Measurements from ENCODE around the gene ATRN.
"Not testable (repeated sequence)": the region's sequence is repeated elsewhere in the genome, so short reads cannot be mapped to it uniquely, and the experiment has no call there.

Gene ATRN

GRCh38 chr20:3613821-3614440, 143.1 kb downstream of the ATRN start:
- Histone ChIP-seq H3K9ac (ENCODE audit: low read depth in 1 of 2, low read length in 2 of 2) (no peak overlapping the region), H3K27me3 (ENCODE audit: control insufficient read depth in 2 of 2, insufficient read depth in 2 of 2, low read length in 2 of 2) (no peaks in the 10 kb centered on the region), H3K4me1 (ENCODE audit: control insufficient read depth in 2 of 2, insufficient read depth in 2 of 2, low read length in 2 of 2) (no peaks in the 10 kb centered on the region), H3K9me3 (ENCODE audit: control insufficient read depth in 2 of 2, low read length in 2 of 2) (no peaks in the 10 kb centered on the region), H3K27ac (ENCODE audit: low read depth in 2 of 2, low read length in 2 of 2) (no peak overlapping the region), H3K4me3 (ENCODE audit: low read length in 2 of 2) (no peak overlapping the region), H3K36me3 (ENCODE audit: control insufficient read depth in 2 of 2, insufficient read depth in 2 of 2, low read length in 2 of 2) (no peaks in the 10 kb centered on the region)

- Histone ChIP-seq H3K4me3 (ENCODE audit: low read length in 2 of 2) (no peak overlapping the region), H3K9ac (ENCODE audit: low read depth in 1 of 2, low read length in 2 of 2) (no peak overlapping the region), H3K27me3 (ENCODE audit: control insufficient read depth in 2 of 2, insufficient read depth in 2 of 2, low read length in 2 of 2) (no peaks in the 10 kb centered on the region), H3K9me3 (ENCODE audit: control insufficient read depth in 2 of 2, low read length in 2 of 2) (no peaks in the 10 kb centered on the region), H3K4me1 (ENCODE audit: control insufficient read depth in 2 of 2, insufficient read depth in 2 of 2, low read length in 2 of 2) (no peaks in the 10 kb centered on the region), H3K36me3 (ENCODE audit: control insufficient read depth in 2 of 2, insufficient read depth in 2 of 2, low read length in 2 of 2) (no peaks in the 10 kb centered on the region), H3K27ac (ENCODE audit: low read depth in 2 of 2, low read length in 2 of 2) (no peak overlapping the region)
Measured at GRCh38 chr20:3614466-3614865, 143.6 kb downstream of the ATRN start.

- H3K9me3 ChIP-seq (ENCODE audit: control insufficient read depth in 2 of 2, low read length in 2 of 2); H3K27ac ChIP-seq (ENCODE audit: low read depth in 2 of 2, low read length in 2 of 2); H3K9ac ChIP-seq (ENCODE audit: low read depth in 1 of 2, low read length in 2 of 2); H3K4me3 ChIP-seq (ENCODE audit: low read length in 2 of 2); H3K36me3 ChIP-seq (ENCODE audit: control insufficient read depth in 2 of 2, insufficient read depth in 2 of 2, low read length in 2 of 2); H3K27me3 ChIP-seq (ENCODE audit: control insufficient read depth in 2 of 2, insufficient read depth in 2 of 2, low read length in 2 of 2); H3K4me1 ChIP-seq (ENCODE audit: control insufficient read depth in 2 of 2, insufficient read depth in 2 of 2, low read length in 2 of 2): not testable (repeated sequence)
Measured at GRCh38 chr20:3615171-3615840, 144.5 kb downstream of the ATRN start.

GRCh38 chr20:3616250-3616649, 145.4 kb downstream of the ATRN start:
- Histone ChIP-seq H3K36me3 (ENCODE audit: control insufficient read depth in 2 of 2, insufficient read depth in 2 of 2, low read length in 2 of 2) (no peaks in the 10 kb centered on the region), H3K27me3 (ENCODE audit: control insufficient read depth in 2 of 2, insufficient read depth in 2 of 2, low read length in 2 of 2) (no peaks in the 10 kb centered on the region), H3K9me3 (ENCODE audit: control insufficient read depth in 2 of 2, low read length in 2 of 2) (no peaks in the 10 kb centered on the region), H3K27ac (ENCODE audit: low read depth in 2 of 2, low read length in 2 of 2) (no peak overlapping the region), H3K9ac (ENCODE audit: low read depth in 1 of 2, low read length in 2 of 2) (no peak overlapping the region), H3K4me3 (ENCODE audit: low read length in 2 of 2) (no peak overlapping the region), H3K4me1 (ENCODE audit: control insufficient read depth in 2 of 2, insufficient read depth in 2 of 2, low read length in 2 of 2) (no peaks in the 10 kb centered on the region)

DNA sequence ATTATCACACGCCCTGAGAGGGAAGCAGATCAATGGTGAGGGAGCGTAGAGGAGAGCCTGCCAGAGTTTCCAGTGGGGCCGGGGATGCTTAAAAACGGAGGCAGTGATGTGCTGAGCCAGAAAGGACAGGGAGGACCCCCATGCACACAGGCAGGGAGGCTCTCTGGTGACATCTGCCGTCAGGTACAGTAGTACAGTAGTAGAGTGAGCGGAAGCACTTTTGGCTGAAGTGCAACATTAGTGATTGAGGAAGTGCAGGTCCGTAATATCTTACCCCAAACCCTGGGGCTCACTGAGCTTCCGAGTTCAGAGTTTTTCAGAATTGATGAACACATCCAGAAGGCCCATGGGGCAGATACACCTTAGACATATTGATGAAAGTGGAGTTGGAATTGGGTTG, 150.3 kb downstream of the ATRN start:
- Histone ChIP-seq H3K4me3 (ENCODE audit: low read length in 2 of 2) (no peak overlapping the region), H3K27ac (ENCODE audit: low read depth in 2 of 2, low read length in 2 of 2) (no peak overlapping the region), H3K36me3 (ENCODE audit: control insufficient read depth in 2 of 2, insufficient read depth in 2 of 2, low read length in 2 of 2) (peaks cover 0 to 6% of the 10 kb centered on the region in 2 donors), H3K9me3 (ENCODE audit: control insufficient read depth in 2 of 2, low read length in 2 of 2) (no peaks in the 10 kb centered on the region), H3K9ac (ENCODE audit: low read depth in 1 of 2, low read length in 2 of 2) (no peak overlapping the region), H3K4me1 (ENCODE audit: control insufficient read depth in 2 of 2, insufficient read depth in 2 of 2, low read length in 2 of 2) (no peaks in the 10 kb centered on the region), H3K27me3 (ENCODE audit: control insufficient read depth in 2 of 2, insufficient read depth in 2 of 2, low read length in 2 of 2) (no peaks in the 10 kb centered on the region)

DNA sequence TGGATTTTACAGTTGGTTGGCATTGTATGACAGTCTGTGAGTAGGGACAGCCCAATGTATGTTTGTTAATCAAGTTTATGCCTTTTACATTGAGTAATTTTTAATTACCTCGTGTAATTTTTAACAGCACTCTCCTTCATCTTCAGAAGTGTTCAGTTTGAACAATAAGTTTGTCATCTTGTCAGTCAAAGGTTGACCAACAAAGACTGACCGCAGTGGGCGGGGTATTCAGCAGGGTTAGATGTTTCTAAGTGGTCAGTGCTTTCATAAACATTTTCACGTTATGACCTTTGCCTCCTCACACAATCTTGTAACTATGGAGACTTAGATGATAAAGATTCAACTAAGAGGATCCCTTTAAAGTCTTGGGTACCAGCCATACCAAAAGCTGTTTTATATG, 151.6 kb downstream of the ATRN start:
- Histone ChIP-seq H3K27ac (ENCODE audit: low read depth in 2 of 2, low read length in 2 of 2) (no peak overlapping the region), H3K36me3 (ENCODE audit: control insufficient read depth in 2 of 2, insufficient read depth in 2 of 2, low read length in 2 of 2) (peaks cover 0 to 6% of the 10 kb centered on the region in 2 donors), H3K9ac (ENCODE audit: low read depth in 1 of 2, low read length in 2 of 2) (no peak overlapping the region), H3K4me3 (ENCODE audit: low read length in 2 of 2) (no peak overlapping the region), H3K27me3 (ENCODE audit: control insufficient read depth in 2 of 2, insufficient read depth in 2 of 2, low read length in 2 of 2) (no peaks in the 10 kb centered on the region), H3K9me3 (ENCODE audit: control insufficient read depth in 2 of 2, low read length in 2 of 2) (no peaks in the 10 kb centered on the region), H3K4me1 (ENCODE audit: control insufficient read depth in 2 of 2, insufficient read depth in 2 of 2, low read length in 2 of 2) (no peaks in the 10 kb centered on the region)

DNA sequence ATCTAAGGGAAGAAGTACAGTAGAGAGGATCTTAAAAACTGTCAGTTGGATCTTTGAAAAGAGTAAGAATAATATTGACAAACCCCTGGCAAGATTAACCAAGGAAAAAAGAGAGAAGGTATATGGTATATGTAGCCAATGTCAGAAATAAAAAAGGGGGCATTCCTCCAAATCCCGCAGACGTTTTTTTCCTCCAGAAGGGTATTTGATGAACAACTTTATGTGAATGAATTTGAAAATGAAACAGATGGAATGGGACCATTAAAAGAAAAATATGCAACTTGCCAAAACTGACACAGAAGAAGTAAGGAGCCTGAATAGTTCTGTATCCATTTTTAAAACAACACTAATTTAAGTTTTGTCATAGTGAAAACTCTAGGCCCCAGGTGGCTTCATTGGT, 156.7 kb downstream of the ATRN start:
- Histone ChIP-seq H3K9ac (ENCODE audit: low read depth in 1 of 2, low read length in 2 of 2) (no peak overlapping the region), H3K9me3 (ENCODE audit: control insufficient read depth in 2 of 2, low read length in 2 of 2) (no peaks in the 10 kb centered on the region), H3K27ac (ENCODE audit: low read depth in 2 of 2, low read length in 2 of 2) (no peak overlapping the region), H3K27me3 (ENCODE audit: control insufficient read depth in 2 of 2, insufficient read depth in 2 of 2, low read length in 2 of 2) (no peaks in the 10 kb centered on the region), H3K36me3 (ENCODE audit: control insufficient read depth in 2 of 2, insufficient read depth in 2 of 2, low read length in 2 of 2) (peaks cover 0 to 15% of the 10 kb centered on the region in 2 donors), H3K4me3 (ENCODE audit: low read length in 2 of 2) (no peak overlapping the region), H3K4me1 (ENCODE audit: control insufficient read depth in 2 of 2, insufficient read depth in 2 of 2, low read length in 2 of 2) (no peaks in the 10 kb centered on the region)

- no peak overlapping the region for H3K9ac ChIP-seq (ENCODE audit: low read depth in 1 of 2, low read length in 2 of 2)
- H3K4me3 ChIP-seq (ENCODE audit: low read length in 2 of 2), result no peak overlapping the region
- H3K27ac ChIP-seq (ENCODE audit: low read depth in 2 of 2, low read length in 2 of 2), result no peak overlapping the region
- H3K36me3 ChIP-seq (ENCODE audit: control insufficient read depth in 2 of 2, insufficient read depth in 2 of 2, low read length in 2 of 2), result peaks cover 0 to 15% of the 10 kb centered on the region in 2 donors
- H3K27me3 ChIP-seq (ENCODE audit: control insufficient read depth in 2 of 2, insufficient read depth in 2 of 2, low read length in 2 of 2), result no peaks in the 10 kb centered on the region
- H3K4me1 ChIP-seq (ENCODE audit: control insufficient read depth in 2 of 2, insufficient read depth in 2 of 2, low read length in 2 of 2), result no peaks in the 10 kb centered on the region
- H3K9me3 ChIP-seq (ENCODE audit: control insufficient read depth in 2 of 2, low read length in 2 of 2), result no peaks in the 10 kb centered on the region
Measured at GRCh38 chr20:3628502-3629314, 157.9 kb downstream of the ATRN start.

- no peaks in the 10 kb centered on the region for H3K9me3 ChIP-seq (ENCODE audit: control insufficient read depth in 2 of 2, low read length in 2 of 2)
- no peaks in the 10 kb centered on the region for H3K4me1 ChIP-seq (ENCODE audit: control insufficient read depth in 2 of 2, insufficient read depth in 2 of 2, low read length in 2 of 2)
- H3K4me3 ChIP-seq (ENCODE audit: low read length in 2 of 2), result no peak overlapping the region
- H3K27me3 ChIP-seq (ENCODE audit: control insufficient read depth in 2 of 2, insufficient read depth in 2 of 2, low read length in 2 of 2), result no peaks in the 10 kb centered on the region
- H3K9ac ChIP-seq (ENCODE audit: low read depth in 1 of 2, low read length in 2 of 2), result no peak overlapping the region
- H3K27ac ChIP-seq (ENCODE audit: low read depth in 2 of 2, low read length in 2 of 2), result no peak overlapping the region
- H3K36me3 ChIP-seq (ENCODE audit: control insufficient read depth in 2 of 2, insufficient read depth in 2 of 2, low read length in 2 of 2), result peaks cover 0 to 12% of the 10 kb centered on the region in 2 donors
Measured at GRCh38 chr20:3629893-3630292, 159.1 kb downstream of the ATRN start.

DNA sequence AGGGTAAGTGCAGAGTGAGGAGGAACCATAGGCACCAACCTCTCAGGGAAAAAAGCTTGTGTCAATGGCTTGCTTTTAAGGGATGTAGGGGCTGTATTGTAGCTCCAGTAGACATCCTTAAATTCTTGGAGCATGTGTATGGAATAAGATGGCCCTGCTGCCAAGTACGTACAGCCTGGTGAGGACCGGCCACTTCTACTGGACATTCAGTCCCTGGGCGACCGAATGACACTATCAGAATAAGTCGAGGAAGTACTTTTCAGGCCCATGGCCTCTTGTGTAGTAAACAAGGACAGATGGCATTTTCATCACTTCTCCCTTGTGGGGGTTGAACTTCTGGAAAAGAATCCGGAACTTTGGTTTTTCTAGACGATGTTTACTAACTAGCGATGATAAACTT, 159.6 kb downstream of the ATRN start:
- no peak overlapping the region for H3K9ac ChIP-seq (ENCODE audit: low read depth in 1 of 2, low read length in 2 of 2)
- no peaks in the 10 kb centered on the region for H3K4me1 ChIP-seq (ENCODE audit: control insufficient read depth in 2 of 2, insufficient read depth in 2 of 2, low read length in 2 of 2)
- H3K36me3 ChIP-seq (ENCODE audit: control insufficient read depth in 2 of 2, insufficient read depth in 2 of 2, low read length in 2 of 2), result peaks cover 0 to 9% of the 10 kb centered on the region in 2 donors
- H3K27ac ChIP-seq (ENCODE audit: low read depth in 2 of 2, low read length in 2 of 2), result no peak overlapping the region
- H3K27me3 ChIP-seq (ENCODE audit: control insufficient read depth in 2 of 2, insufficient read depth in 2 of 2, low read length in 2 of 2), result no peaks in the 10 kb centered on the region
- H3K4me3 ChIP-seq (ENCODE audit: low read length in 2 of 2), result no peak overlapping the region
- no peaks in the 10 kb centered on the region for H3K9me3 ChIP-seq (ENCODE audit: control insufficient read depth in 2 of 2, low read length in 2 of 2)
